Activated naive CD8-positive, alpha-beta T cell treated with anti-CD3 and anti-CD28 coated beads, Interleukin-2, amount 50 U/mL, for 16 hours (primary cell): Measurements from ENCODE around the gene NBR1.
"Not testable (repeated sequence)": the region's sequence is repeated elsewhere in the genome, so short reads cannot be mapped to it uniquely, and the experiment has no call there.

Experiments used
- DNase-seq: peaks from one replicate; pipeline ENCODE4 v3.0.0-alpha.2; 2020; ENCODE audit warnings: low read depth, low spot score

Gene NBR1

DNA sequence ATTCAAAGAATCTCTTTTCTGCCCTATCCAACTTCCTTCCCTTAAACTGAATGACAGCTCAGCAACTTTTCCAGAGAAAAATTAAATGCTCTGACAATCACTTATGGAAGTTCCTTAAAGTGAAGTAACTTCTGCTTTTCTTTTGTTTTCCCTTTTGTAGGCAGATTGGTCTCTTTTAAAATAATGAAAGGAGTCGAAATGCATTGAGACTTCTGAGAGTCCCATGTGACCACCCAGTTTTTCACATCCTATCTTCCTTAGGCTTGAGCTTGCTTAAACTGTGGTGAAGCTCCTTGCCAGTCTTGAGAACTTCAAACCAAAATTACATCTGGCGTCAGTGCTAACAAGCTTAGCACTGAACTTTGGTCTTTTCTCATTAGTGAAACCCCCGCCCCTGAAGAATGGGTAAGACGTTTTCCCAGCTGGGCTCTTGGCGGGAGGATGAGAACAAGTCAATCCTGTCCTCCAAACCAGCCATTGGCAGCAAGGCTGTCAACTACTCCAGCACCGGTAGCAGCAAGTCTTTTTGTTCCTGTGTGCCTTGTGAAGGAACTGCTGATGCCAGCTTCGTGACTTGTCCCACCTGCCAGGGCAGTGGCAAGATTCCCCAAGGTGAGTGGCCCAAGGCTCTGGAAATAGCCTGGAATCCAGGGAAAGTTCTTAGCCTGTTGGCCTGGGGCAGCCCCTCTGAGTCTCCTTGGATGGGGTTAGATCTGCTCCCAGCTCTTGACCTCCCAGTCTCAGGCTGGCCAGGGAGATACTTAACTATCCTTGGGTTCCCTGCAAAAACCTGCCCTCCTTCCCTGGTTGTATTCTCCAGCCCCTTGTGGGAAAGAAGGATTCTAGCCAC is 41.9 kb downstream of the NBR1 start:
- DNase-seq = no peak

DNA sequence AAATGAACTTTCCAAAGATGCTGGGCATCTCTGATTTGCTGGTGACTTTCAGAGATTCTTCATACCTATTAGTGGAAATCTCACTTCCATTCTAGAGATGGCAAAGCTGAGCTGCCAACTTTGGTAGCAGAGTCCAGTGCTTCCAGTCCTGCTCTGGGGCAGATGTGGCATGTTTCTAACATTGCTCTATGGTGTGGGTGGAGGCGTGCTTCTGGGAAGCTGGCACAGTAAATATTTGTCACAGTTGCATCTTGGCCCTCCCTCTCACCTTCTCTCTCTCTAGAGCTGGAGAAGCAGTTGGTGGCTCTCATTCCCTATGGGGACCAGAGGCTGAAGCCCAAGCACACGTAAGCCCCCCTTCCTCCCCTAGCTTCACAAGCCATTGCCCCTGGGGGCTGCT is 42.5 kb downstream of the NBR1 start:
- no peak for DNase-seq

DNA sequence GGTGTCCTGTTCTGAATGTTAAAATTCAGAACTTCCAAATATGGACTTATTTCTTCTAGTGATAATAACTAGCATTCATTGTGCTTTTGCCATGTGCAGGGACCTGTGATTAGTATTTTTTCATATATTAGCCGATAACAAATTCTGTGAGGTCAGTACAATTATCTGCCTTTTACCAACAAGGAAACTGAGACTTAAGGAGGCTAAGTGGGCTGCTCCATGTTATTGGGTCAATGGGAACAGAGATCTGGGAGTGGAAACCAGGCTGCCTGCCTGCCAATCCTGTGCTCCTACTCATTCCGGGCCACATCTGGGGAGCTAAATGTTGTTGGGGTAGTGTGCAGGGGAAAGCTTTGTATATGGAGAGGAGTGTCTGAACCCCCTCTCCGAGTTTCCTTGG is 44.3 kb downstream of the NBR1 start:
- no peak for DNase-seq

DNA sequence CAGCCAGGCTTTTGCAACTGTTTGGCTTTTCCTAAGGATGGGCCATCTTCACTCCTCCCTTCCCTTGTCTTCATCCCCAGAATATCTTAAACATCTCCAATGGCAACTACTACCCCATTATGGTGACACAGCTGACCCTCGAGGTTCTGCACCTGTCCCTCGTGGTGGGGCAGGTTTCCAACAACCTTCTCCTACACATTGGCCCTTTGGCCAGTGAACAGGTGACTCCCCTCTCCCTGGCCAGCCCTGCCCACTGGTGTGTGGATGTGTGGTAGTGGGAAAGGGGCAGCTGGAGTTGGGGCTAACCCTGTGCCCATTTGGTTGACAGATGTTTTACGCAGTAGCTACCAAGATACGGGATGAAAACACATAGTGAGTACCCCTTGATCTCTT is 45.4 kb downstream of the NBR1 start:
- no peak for DNase-seq

DNA sequence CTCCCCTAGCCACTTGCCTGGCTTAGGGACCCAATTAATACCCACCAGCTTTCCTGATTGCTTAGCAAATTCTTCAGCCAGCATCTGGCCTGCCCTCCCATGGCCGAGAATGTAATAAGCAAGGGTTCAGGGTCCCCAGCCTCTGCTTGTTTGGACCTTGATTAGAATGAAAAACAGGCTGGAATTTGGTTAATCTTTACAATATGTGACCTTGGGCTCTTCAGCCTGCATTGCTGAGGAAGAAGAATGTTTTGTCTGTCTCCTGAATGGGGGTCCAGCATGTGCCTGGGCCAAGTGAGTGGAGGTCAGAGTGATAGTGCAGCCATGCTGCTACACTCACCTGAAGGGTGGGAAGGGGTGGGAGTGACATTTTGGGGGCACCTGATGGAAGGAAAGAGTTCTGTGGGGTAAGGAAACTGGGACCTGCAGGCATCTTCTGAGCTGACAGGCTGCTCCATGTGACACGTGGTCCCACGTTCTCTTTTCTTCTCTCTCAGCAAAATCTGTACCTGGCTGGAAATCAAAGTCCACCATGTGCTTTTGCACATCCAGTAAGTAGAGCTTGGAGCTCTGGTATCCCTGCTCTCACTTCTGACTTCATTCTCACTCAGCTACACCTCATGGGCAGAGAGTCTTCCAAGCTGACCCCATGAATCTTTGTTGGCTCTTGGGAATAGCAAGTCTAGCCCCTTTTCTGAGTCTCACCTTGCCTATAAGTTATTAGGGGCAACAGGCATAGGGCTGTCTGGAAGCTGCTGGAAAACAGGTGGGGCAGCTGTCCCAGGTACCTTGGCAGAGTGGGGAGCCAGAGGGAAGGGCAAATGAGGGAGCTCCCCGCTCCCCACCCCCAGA is 46.0 kb downstream of the NBR1 start:
- DNase-seq = no peak

DNA sequence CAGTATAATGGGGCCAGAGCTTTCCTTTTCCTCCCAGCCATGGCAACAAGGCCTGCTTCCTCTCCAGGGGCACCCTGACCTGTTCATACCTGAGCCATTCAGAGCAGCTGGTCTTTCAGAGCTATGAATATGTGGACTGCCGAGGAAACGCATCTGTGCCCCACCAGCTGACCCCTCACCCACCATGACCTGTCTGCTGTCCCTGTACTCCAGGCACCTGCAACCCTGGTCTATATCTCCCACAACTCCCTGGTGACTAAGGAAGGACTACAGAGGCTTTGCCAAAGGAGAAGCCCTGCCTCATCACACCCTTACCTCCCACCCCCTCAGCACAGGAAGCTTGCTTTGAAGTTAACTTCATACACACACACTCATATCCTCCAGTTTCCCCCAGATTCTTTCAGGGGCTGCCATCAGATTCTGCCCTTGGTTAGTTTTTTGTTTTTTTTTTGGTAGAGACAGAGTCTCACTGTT is 46.6 kb downstream of the NBR1 start:
- DNase-seq = peak; percentile 20

DNA sequence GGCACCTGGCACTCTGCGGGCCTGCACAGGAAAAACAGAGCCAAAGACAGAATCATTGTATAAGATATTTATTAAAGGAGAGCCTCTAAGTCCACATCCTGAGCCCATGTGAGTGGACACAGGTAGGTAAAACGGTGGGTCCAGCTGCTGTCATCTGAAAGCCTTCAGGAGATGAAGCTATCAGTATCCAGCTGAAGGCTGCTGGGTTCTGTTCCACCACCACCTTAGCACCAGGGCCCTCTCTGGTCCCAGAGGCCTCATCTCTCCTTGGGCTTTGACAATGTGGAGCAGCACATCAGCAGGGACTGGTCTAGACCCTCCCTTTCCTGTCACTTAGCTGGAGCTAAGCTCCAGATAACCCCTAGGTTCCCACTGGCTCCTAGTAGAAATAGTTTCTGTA is 48.0 kb downstream of the NBR1 start:
- DNase-seq = no peak

DNA sequence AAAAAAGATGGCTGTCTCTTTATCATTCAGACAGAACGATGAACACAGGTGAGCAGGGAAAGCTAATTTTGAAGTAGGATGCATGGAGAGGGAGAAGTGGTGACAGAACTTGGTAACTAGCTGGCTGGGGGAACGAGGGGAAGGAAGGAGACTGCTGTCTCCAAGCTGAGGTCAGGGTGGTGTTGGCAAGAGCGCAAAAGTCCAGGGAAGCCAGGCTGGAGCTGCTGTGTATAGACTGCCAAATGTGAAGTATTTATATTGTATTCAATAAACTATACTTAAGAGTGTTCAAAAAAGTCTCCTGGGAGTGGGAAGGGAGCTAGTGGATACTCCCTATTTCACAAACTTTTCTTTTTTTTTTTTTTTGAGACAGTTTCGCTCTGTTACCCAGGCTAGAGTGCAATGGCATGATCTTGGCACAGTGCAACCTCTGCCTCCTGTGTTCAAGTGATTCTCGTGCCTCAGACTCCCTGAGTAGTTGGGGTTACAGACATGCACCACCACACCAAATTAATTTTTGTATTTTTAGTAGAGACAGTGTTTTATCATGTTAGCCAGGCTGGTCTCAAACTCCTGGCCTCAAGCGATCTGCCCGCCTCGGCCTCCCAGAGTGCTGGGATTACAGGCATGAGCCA is 48.8 kb downstream of the NBR1 start:
- no peak for DNase-seq

DNA sequence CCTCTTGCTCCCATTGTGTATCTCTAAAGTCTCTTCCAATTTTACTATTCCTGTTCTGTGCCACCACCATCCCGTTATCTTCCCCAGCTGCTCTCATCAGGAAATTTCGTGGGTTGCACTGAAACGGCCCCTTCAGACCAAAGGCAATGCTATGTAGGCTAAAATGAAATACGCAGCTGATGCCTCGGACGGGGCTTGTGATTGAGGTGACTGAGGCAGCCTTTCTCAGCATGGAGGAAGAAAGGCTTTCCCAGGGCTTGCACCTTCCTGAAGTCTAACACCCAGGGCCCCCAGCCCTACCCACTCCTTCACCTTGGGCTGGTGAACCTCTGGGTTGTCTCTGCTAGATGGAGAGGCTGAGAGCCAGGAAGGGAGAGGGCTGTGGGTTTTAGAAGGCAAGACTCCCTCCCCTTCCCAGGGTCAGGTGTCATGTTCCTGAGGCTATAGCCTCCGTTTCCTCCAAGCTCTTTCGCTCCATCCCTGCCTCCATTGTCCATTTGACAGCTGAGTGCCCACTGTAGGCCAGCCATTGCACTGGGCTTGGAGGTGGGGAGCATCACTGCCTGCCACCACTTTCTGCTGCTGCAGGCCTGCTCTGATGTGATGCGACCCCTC is 49.6 kb downstream of the NBR1 start:
- no peak for DNase-seq

DNA sequence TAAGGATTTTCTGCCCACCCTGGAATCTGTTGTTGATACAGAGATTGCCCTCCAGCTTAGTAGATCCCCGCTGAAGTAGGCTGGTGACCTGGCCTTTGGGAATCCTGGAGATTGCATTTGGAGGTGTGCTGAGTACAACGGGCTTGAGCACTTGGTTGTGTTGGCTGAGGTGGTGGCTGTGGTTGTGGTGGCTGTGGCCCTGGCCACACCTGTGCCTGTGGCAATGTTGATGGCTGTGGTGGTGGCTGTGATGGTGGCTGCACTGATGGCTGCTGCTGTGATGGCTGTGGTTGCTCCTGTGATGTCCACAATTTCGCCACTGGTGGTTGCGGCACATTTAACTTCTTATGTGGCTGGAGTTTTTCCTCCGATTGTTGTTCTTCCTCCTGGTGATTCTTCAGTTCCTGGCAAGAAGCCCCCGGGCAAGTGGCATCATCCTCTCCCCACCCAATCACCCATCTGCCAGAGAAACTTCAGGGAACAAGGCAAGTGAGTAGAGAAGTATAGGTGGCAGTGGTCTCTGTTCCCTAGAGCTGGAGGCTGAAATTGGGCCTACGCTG is 53.2 kb downstream of the NBR1 start:
- DNase-seq = no peak

DNA sequence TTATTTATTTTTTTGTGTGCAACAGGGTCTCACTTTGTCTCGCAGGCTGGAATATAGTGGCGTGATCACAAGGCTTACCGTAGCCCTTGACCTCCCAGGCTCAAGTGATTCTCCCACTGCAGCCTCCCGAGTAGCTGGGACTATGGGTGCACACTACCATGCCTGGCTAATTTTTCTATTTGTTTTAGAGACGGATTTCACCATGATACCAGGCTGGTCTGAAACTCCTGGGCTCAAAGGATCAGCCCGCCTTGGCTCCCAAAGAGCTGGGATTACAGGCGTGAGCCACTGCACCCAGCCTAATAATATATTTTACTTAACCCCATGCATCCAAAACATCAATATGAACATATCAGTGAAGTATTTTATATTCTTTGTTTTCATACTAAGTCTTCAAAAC is 55.4 kb downstream of the NBR1 start:
- no peak for DNase-seq

DNA sequence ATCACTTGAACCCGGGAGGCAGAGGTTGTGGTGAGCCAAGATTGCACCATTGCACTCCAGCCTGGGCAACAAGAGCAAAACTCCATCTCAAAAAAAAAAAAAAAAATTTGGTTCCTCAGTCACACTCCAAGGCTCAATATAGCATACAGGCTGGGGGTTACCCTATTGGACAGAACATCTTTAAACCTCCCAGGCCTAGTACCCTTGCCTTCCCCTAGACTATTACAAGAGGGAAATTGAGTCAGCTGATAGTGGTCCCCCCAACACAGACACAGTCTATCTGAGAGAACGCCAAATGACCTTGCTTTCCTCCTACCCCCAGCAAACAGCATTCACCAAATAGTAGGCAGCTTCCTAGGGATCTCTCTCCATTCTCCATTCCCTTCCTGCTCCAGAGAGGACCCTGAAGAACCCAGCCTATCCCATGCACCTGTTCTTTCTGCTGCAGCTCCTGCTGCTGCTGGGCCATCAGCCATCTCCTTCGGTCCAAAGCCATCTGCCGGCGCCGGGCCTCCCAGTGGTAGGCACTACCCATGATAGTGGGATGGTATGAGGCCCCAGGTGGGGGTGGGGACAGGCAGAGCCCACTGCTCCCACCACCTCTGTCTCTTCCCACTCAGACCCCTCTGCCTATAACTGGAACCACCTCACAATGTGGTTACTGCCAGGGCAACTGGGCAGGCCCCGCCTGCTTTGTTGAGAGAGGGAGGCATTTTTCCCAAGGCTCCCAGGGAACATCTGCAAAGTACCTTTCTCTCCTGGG is 57.2 kb downstream of the NBR1 start, which contains the start of gene CCDC200:
CCDC200 (minus strand) TSS at position 604 of the 763 bp plus-strand sequence; CDS start at position 535, 69 bp downstream.
- DNase-seq = not testable (repeated sequence)

DNA sequence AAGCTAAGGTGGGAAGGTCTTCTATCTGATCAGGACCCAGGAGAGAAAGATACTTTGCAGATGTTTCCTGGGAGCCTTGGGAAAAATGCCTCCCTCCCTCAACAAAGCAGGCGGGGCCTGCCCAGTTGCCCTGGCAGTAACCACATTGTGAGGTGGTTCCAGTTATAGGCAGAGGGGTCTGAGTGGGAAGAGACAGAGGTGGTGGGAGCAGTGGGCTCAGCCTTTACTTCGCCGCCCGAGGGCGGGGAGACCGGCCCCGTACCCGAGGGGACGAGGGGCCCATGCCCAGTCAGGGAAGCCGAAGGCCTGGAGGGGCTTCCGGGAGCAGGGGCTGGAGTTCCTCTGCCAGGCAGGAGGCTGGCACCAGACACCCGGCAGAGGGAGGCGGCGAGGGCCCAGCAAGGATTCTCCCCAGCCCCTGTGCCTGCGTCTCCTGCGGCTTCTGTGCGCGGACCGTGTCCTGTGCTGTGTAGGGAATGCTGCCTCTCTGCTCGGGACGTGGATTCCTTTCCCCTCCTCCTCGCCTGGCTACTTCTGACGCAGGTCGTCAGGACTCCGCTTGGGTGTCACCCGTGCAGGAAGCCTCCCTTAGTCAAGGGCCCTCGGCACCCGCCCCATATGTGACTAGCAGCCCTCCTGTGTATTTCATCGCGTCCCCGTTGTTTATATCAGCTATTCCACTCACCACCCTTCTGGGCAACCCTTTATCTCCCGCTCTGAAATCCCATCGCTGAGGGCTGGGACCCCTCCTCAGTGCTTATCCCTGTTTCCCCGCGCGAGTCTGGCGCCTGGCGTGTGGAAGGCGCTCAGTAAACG is 60.4 kb downstream of the NBR1 start:
- DNase-seq = not testable (repeated sequence)

DNA sequence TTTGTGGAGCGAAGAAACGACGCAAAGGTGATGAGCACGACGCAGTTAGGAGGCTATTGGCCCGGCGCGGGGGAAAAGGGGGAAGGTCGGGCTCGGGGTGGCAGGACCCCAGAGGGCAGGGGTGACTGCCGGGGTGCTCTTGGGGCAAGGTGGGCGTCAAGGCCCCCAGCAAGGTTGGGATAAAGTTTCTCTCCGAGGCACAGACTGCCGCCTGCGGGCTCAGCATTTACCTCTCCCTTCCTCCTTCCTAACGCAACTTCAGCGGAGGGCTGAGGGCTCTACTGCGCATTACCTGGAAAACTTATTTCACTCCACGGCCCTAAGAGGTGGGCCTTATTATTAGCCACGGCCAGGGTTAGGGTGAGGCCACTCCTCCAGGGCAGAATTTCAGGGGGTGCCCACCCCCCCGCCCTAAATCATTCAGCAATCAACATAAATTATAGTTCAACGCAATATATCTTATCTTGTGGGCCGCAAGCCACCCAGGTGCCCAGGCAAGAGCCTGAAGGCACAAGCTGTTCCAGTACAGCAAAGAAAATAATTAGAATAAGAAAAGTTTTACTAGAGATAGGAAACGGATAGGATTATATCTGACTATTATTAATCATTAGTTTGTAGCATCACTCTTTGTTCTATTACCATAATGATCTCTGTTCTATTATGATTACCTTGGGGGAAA is 61.1 kb downstream of the NBR1 start:
- DNase-seq = peak; percentile 12

DNA sequence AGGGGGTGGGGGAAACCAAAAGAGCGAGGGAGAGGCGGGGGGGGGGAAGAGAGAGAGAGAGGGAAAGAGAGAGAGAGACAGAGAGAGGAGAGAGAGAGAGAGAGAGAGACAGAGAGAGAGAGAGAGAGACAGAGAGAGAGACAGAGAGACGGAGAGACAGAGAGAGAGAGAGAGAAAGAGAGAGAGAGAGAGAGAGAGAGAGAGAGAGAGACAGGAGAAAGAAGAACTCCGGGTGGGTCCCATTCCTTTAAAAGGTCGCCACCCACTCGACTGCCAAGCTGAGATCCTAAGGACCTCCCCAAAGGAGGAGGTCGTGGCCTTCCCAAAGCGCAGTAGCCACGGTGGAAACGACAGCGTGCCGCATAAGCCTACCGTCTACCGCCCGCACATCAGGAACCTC is 62.2 kb downstream of the NBR1 start:
- not testable (repeated sequence) for DNase-seq

DNA sequence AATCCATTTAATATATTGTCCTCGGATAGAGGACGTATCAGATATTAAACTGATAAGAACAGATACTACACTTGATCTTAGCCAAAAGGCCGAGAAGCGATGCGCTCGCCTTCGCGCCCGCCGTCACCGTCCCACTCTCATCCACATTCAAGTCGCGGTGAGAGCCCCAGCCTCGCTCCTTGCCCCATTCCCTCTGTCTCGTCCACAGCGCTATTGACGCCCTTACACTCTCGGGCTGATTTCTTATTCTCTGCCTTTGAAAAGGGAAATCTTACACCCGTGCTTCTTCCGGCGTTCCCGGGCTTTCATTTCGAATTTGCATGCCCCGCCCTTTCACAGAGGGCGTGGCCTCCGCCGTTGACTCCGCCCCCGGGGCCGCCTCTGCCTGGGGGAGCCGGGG is 62.9 kb downstream of the NBR1 start, which contains the start of gene RNU2-1:
RNU2-1 (minus strand) TSS at position 101 of the 400 bp plus-strand sequence.
- not testable (repeated sequence) for DNase-seq

DNA sequence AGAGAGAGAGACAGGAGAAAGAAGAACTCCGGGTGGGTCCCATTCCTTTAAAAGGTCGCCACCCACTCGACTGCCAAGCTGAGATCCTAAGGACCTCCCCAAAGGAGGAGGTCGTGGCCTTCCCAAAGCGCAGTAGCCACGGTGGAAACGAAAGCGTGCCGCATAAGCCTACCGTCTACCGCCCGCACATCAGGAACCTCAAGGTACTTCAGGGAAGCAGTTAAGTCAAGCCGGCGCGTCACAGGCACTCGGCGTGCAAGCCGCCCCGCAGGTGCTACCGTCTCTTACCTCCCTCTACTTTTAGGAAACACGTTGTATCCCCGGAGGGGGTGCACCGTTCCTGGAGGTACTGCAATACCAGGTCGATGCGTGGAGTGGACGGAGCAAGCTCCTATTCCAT is 68.6 kb downstream of the NBR1 start:
- not testable (repeated sequence) for DNase-seq

DNA sequence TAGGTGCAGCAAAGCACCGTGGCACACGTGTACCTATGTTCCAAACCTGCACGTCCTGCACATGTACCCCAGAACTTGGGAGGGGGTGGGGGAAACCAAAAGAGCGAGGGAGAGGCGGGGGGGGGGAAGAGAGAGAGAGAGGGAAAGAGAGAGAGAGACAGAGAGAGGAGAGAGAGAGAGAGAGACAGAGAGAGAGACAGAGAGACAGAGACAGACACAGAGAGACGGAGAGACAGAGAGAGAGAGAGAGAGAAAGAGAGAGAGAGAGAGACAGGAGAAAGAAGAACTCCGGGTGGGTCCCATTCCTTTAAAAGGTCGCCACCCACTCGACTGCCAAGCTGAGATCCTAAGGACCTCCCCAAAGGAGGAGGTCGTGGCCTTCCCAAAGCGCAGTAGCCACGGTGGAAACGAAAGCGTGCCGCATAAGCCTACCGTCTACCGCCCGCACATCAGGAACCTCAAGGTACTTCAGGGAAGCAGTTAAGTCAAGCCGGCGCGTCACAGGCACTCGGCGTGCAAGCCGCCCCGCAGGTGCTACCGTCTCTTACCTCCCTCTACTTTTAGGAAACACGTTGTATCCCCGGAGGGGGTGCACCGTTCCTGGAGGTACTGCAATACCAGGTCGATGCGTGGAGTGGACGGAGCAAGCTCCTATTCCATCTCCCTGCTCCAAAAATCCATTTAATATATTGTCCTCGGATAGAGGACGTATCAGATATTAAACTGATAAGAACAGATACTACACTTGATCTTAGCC is 69.8 kb downstream of the NBR1 start:
- DNase-seq = not testable (repeated sequence)
